Aorta (tissue), 5 donors: ENCODE data around the gene ACTN4. TPM values are rescaled to one million over a fixed set of nuclear protein-coding genes. Genes with fewer than 3 reads are reported as not detected.
A peak's percentile ranks its signal among the peaks of the same experiment; 100 is the strongest.

Experiments
- ATAC-seq: fragments of 200-7000 bp; cut with Tn5 transposase; one replicate; pipeline ENCODE4 v1.9.1; 2022; ENCODE audit warnings: moderate library complexity; ENCODE audit not compliant: low FRiP score
- DNase-seq, 2 donors: peaks; one replicate each; pipeline ENCODE4 v3.0.0-alpha.2; 2020
- H3K27ac ChIP-seq, 2 donors: one replicate each; pipeline ENCODE4 v1.5.1; 2013; ENCODE audit warnings: low read length in 2 of 2, mild to moderate bottlenecking in 2 of 2, moderate library complexity in 2 of 2, control low read depth in 1 of 2, inconsistent platforms in 1 of 2, low read depth in 1 of 2
- H3K27me3 ChIP-seq, 2 donors: one replicate each; pipeline ENCODE4 v1.6.1; 2013; ENCODE audit warnings: control low read depth in 1 of 2, low read length in 1 of 2, mild to moderate bottlenecking in 1 of 2, moderate library complexity in 1 of 2; ENCODE audit not compliant: insufficient read depth in 2 of 2, control insufficient read depth in 1 of 2
- H3K36me3 ChIP-seq, 2 donors: one replicate each; pipeline ENCODE4 v1.6.1; 2013; ENCODE audit warnings: control low read depth in 1 of 2, low read length in 1 of 2, mild to moderate bottlenecking in 1 of 2; ENCODE audit not compliant: insufficient read depth in 2 of 2, control insufficient read depth in 1 of 2
- H3K4me1 ChIP-seq, 2 donors: one replicate each; pipeline ENCODE4 v1.6.1; 2013; ENCODE audit warnings: low read length in 2 of 2, control low read depth in 1 of 2, mild to moderate bottlenecking in 1 of 2, moderate library complexity in 1 of 2; ENCODE audit not compliant: insufficient read depth in 2 of 2, control insufficient read depth in 1 of 2
- H3K4me3 ChIP-seq, 2 donors: one replicate each; pipeline ENCODE4 v1.5.1; 2013; ENCODE audit warnings: low read length in 2 of 2, control low read depth in 1 of 2, mild to moderate bottlenecking in 1 of 2
- H3K9me3 ChIP-seq: one replicate; pipeline ENCODE4 v1.6.1; 2013; ENCODE audit warnings: mild to moderate bottlenecking, low read length; ENCODE audit not compliant: control insufficient read depth
- WGBS, 2 donors: extraction: QIAGEN DNeasy Blood & Tissue Kit; methylation state at CpG; one replicate each; pipeline ENCODE4 v1.1.7; 2013; 5-methylcytosine and 5-hydroxymethylcytosine counted together
- intact Hi-C, 2 donors: fragments of 100-400 bp; cut with DNase I; formaldehyde crosslinking; loops; one replicate each; pipeline versions ENCODE4 v1.14.2 to v1.15.0; 2022
- polyA plus RNA-seq, 2 donors: library from polyadenylated mRNA; stranded (reverse); fragments of 200-250 nt; gene quantifications; one replicate each; pipeline ENCODE4 v1.2.3, GENCODE V29; 2013
- total RNA-seq, 2 donors: library from RNA; stranded (reverse); fragmentation: NEBNext Ultra II Directional; extraction: Animal tissue kit (Norgen Biotek cat#: 25700); gene quantifications; one replicate each; pipeline ENCODE4 v1.2.1, GENCODE V29; 2021
- donor health status: healthy with polysubstance abuse.
- donor health status: Bipolar disorder and iron deficiency.
- donor health status: DM: no; HTN: no; CAD: no.
- donor health status: DM: no; HTN: no; CAD: no.
- donor health status: DM: yes; HTN: yes; CAD: no.

Gene ACTN4
- total and polyA plus RNA-seq, 4 donors: 111 to 1,985 (median 479) TPM

DNA sequence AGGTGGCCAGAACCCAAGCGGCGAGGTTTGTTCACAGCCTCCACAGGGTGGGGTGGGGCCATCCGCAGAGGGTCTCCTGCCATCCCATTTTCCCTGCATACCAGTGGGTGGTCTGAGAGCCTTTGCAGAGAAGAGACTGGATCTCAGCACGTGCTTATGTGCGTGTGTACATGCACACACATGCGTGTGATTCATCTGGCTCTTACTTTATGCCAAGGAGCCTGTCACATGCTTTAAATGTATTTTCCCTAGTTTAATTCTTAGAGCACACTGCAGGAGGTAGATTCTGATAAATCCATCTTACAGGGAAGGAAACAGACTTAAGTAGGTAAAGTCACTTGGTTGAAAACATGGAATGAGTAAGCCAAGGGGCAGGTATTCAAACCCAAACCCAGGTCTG, 49.7 kb downstream of the ACTN4 start:
- intact Hi-C loops: no loop called here
- no peak overlapping the region for H3K4me3 ChIP-seq
- ATAC-seq (no peak), DNase-seq (no peak)
- peak overlapping the region in 1 of 2 donors; percentile 86 for H3K27ac ChIP-seq
- peaks cover 0 to 7% of the 10 kb centered on the region in 2 donors for H3K36me3 ChIP-seq
- H3K4me1 ChIP-seq: peaks cover 0 to 3% of the 10 kb centered on the region in 2 donors
- 66 to 68% methylated on average over 6 of the region's 6 CpGs for WGBS, 2 donors
- H3K27me3 ChIP-seq: no peaks in the 10 kb centered on the region
- no peaks in the 10 kb centered on the region for H3K9me3 ChIP-seq

- intact Hi-C loops: no loop called here
- no peak for ATAC-seq
- WGBS, 2 donors: 47% methylated on average over 11 of the region's 11 CpGs
- peak overlapping the region in 1 of 2 donors; percentile 58 for H3K27ac ChIP-seq
- no peak for DNase-seq
- no peaks in the 10 kb centered on the region for H3K9me3 ChIP-seq
- H3K36me3 ChIP-seq: peaks cover 0 to 7% of the 10 kb centered on the region in 2 donors
- no peak overlapping the region for H3K4me3 ChIP-seq
- peaks cover 0 to 2% of the 10 kb centered on the region in 2 donors for H3K4me1 ChIP-seq
- no peaks in the 10 kb centered on the region for H3K27me3 ChIP-seq
These were observed 50.2 kb downstream of the ACTN4 start for GRCh38 chr19:38697641-38698071.

DNA sequence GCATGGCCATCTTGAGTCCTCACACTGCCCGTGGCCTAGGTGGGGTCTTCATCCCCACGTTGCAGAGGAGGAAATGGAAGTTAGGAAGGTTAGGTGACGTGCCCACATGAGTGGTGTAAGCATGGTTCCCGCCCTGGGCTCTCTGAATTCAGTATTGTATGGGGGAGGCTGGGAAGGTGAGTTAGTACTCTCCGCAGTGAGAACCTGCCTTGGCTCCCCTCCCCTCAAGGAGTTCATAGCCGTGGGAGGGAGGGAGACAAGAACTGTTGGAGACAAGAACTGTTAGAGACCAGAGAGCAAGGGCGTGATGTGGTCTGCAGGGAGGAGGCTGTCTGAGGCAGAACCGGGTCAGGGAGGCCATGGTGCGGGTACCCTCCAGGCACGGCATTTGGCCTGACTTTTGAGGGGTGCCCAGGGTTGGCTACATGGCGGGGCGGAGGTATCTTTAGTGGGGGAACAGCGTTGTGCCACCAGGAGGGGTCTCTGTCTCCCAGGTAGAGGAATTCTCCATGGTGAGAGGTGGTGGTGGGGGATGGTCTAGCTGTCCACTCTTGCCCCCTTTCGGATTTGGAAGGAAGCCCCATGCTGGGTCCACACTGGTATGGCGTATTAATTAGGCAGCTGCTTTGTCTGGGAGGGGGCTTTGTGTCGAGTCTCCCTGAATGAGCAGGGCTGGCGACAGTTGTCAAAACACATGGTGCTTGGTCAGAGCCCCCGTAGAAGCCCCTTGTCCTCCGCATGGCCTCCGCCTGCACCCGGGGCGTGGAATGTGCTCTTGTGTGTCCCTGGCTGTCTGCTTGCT, 51.0 kb downstream of the ACTN4 start:
- no peak for DNase-seq
- Histone ChIP-seq H3K27ac (peak overlapping the region in 1 of 2 donors; percentile 58), H3K27me3 (no peaks in the 10 kb centered on the region), H3K4me1 (no peaks in the 10 kb centered on the region), H3K4me3 (no peak overlapping the region), H3K36me3 (peaks cover 0 to 8% of the 10 kb centered on the region in 2 donors), H3K9me3 (no peaks in the 10 kb centered on the region)
- no peak for ATAC-seq
- WGBS, 2 donors: 66 to 68% methylated on average over 22 of the region's 22 CpGs
- intact Hi-C loops: no loop called here

- DNase-seq (no peak), ATAC-seq (no peak)
- Histone ChIP-seq H3K36me3 (peaks cover 0 to 9% of the 10 kb centered on the region in 2 donors), H3K4me3 (no peak overlapping the region), H3K27ac (peak overlapping the region in 1 of 2 donors; percentile 1), H3K27me3 (no peaks in the 10 kb centered on the region), H3K4me1 (no peaks in the 10 kb centered on the region), H3K9me3 (no peaks in the 10 kb centered on the region)
- intact Hi-C loops: no loop called here
- WGBS, 2 donors: 68 to 81% methylated on average over 7 of the region's 7 CpGs
These were observed 51.5 kb downstream of the ACTN4 start for GRCh38 chr19:38699027-38699346.

GRCh38 chr19:38699647-38700349, 52.3 kb downstream of the ACTN4 start:
- DNase-seq (no peak), ATAC-seq (no peak)
- intact Hi-C loops: no loop called here
- Histone ChIP-seq H3K36me3 (peaks cover 0 to 11% of the 10 kb centered on the region in 2 donors), H3K27ac (peak overlapping the region in 1 of 2 donors; percentile 81), H3K4me1 (no peaks in the 10 kb centered on the region), H3K4me3 (no peak overlapping the region), H3K9me3 (no peaks in the 10 kb centered on the region), H3K27me3 (no peaks in the 10 kb centered on the region)
- 82 to 85% methylated on average over 18 of the region's 18 CpGs for WGBS, 2 donors

- intact Hi-C loops: no loop called here
- 77% methylated on average over 21 to 22 of the region's 22 CpGs for WGBS, 2 donors
- ATAC-seq (no peak), DNase-seq (no peak)
- Histone ChIP-seq H3K27me3 (no peaks in the 10 kb centered on the region), H3K36me3 (peaks cover 0 to 15% of the 10 kb centered on the region in 2 donors), H3K27ac (peak overlapping the region in 1 of 2 donors; percentile 81), H3K4me3 (no peak overlapping the region), H3K9me3 (no peaks in the 10 kb centered on the region), H3K4me1 (no peaks in the 10 kb centered on the region)
These were observed 53.0 kb downstream of the ACTN4 start for GRCh38 chr19:38700350-38700901.

- peak overlapping the region in 1 of 2 donors; percentile 81 for H3K27ac ChIP-seq
- intact Hi-C loops: no loop called here
These were observed 53.5 kb downstream of the ACTN4 start for GRCh38 chr19:38700902-38701454.

DNA sequence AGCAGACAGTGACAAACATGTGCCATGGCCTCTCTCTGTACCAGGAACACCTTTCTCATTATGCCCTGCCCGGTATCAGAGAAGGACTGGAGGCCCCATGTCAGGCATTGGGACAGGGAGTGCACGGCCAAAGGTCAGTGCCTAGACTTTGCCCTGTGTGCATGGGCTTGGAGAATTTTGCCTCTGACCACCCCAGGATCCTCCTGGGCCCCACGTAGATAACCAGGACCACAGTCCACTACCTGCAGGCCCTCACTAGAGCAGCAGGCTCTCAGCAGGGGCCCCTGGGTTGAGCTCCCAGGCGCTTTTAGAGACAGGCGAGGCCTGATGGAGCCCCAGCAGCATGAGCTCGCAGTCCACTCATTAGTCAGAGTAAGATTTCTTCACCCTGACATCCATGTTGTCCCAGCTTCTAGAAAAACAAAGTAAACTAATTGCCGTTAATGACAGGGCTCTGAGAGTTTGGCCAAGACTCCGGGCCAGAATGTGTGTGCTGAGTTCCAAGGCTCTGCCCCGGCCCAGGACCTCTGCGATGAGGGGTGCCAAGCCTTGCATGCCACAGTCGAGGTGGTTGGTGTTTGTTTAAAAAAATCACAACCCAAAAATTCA, 54.1 kb downstream of the ACTN4 start:
- H3K4me3 ChIP-seq: no peak overlapping the region
- no peaks in the 10 kb centered on the region for H3K27me3 ChIP-seq
- whole genome bisulfite sequencing, 2 donors: 9 to 11% methylated on average over 11 of the region's 11 CpGs
- intact Hi-C loops: no loop called here
- peak in 1 of 2 donors; percentile 77 for DNase-seq
- ATAC-seq: peak; percentile 50
- no peaks in the 10 kb centered on the region for H3K4me1 ChIP-seq
- peaks cover 0 to 19% of the 10 kb centered on the region in 2 donors for H3K36me3 ChIP-seq
- no peaks in the 10 kb centered on the region for H3K9me3 ChIP-seq
- H3K27ac ChIP-seq: peak overlapping the region in 1 of 2 donors; percentile 81

More at GRCh38 chr19:38700902-38701454, 53.5 kb downstream of the ACTN4 start:
- no peak for ATAC-seq
- DNase-seq: no peak
- Histone ChIP-seq H3K4me1 (no peaks in the 10 kb centered on the region), H3K36me3 (peaks cover 0 to 16% of the 10 kb centered on the region in 2 donors), H3K9me3 (no peaks in the 10 kb centered on the region), H3K27me3 (no peaks in the 10 kb centered on the region), H3K4me3 (no peak overlapping the region)
- WGBS, 2 donors: 67 to 70% methylated on average over 16 to 18 of the region's 18 CpGs
